Breast epithelium (tissue), 3 donors: Measurements from ENCODE around the gene ADAMTS19.

Experiments
- POLR2A ChIP-seq: fragments of 450-650 bp; IDR thresholded peaks from one replicate; pipeline ENCODE4 v1.6.1; 2016; ENCODE audit warnings: antibody characterized with exemption, mild to moderate bottlenecking, moderate library complexity
- TF ChIP-seq, protein P1 (sequence below), 3 donors: fragments of 450-650 bp; IDR thresholded peaks; one replicate each; pipeline ENCODE4 v1.5.1; 2016 to 2017; ENCODE audit warnings: antibody characterized with exemption in 3 of 3, mild to moderate bottlenecking in 3 of 3, moderate library complexity in 3 of 3

DNA sequence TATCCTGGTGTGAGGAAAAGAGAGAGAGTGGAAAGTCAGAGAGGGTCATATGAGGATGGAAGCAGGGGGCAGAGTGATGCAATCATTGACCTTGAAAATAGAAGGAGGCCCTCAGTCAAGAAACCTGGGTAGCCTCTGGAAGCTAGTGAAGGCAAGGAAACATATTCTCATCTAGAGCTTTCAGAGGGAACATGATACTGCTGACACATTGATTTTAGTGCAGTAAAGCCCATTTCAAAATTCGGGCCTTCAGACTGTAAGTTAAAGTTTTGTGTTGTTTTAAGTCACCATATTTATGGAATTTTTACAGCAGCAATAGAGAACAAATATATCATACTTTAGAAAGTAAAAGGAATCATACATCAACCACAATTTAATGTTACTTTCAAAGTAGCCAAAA lies 87.0 kb downstream of the ADAMTS19 start:
- no peak for TF ChIP-seq POLR2A
- TF ChIP-seq, protein P1, sequence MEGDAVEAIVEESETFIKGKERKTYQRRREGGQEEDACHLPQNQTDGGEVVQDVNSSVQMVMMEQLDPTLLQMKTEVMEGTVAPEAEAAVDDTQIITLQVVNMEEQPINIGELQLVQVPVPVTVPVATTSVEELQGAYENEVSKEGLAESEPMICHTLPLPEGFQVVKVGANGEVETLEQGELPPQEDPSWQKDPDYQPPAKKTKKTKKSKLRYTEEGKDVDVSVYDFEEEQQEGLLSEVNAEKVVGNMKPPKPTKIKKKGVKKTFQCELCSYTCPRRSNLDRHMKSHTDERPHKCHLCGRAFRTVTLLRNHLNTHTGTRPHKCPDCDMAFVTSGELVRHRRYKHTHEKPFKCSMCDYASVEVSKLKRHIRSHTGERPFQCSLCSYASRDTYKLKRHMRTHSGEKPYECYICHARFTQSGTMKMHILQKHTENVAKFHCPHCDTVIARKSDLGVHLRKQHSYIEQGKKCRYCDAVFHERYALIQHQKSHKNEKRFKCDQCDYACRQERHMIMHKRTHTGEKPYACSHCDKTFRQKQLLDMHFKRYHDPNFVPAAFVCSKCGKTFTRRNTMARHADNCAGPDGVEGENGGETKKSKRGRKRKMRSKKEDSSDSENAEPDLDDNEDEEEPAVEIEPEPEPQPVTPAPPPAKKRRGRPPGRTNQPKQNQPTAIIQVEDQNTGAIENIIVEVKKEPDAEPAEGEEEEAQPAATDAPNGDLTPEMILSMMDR (IDR thresholded peaks at IDR 0.05) = no peak
